ENCODE data around the gene LIFR.

The LIFR gene

GRCh38 chr5:38590838-38591522 lies 34.5 kb upstream of the LIFR start:
- H2AFZ ChIP-seq (ENCODE audit: low read depth, low read length): no peak overlapping the region
- no peak overlapping the region for H3K9ac ChIP-seq (ENCODE audit: low read depth, low read length)
- DNase-seq (no peak), ATAC-seq (ENCODE audit: insufficient read depth, low read depth) (no peak)
- H3K36me3 ChIP-seq (ENCODE audit: insufficient read depth, low read length): no peaks in the 10 kb centered on the region
- H3K27me3 ChIP-seq (ENCODE audit: insufficient read depth, low read length, poor library complexity): peaks cover 12% of the 10 kb centered on the region
- H4K20me1 ChIP-seq (ENCODE audit: insufficient read depth, low read length): no peaks in the 10 kb centered on the region
- TF ChIP-seq, protein P1, sequence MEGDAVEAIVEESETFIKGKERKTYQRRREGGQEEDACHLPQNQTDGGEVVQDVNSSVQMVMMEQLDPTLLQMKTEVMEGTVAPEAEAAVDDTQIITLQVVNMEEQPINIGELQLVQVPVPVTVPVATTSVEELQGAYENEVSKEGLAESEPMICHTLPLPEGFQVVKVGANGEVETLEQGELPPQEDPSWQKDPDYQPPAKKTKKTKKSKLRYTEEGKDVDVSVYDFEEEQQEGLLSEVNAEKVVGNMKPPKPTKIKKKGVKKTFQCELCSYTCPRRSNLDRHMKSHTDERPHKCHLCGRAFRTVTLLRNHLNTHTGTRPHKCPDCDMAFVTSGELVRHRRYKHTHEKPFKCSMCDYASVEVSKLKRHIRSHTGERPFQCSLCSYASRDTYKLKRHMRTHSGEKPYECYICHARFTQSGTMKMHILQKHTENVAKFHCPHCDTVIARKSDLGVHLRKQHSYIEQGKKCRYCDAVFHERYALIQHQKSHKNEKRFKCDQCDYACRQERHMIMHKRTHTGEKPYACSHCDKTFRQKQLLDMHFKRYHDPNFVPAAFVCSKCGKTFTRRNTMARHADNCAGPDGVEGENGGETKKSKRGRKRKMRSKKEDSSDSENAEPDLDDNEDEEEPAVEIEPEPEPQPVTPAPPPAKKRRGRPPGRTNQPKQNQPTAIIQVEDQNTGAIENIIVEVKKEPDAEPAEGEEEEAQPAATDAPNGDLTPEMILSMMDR (IDR thresholded peaks at IDR 0.05; ENCODE audit: borderline replicate concordance, extremely low read depth, low read length, poor library complexity, severe bottlenecking): no peak
- no peak for TF ChIP-seq EZH2 (IDR thresholded peaks at IDR 0.05; ENCODE audit: borderline replicate concordance, low read depth, low read length, severe bottlenecking)
- H3K9me3 ChIP-seq (ENCODE audit: insufficient read depth, low read length, severe bottlenecking): no peaks in the 10 kb centered on the region
- H3K4me2 ChIP-seq (ENCODE audit: insufficient read depth, low read length): no peak overlapping the region
- no peak overlapping the region for H3K4me3 ChIP-seq (ENCODE audit: low read depth in 1 of 2, low read length in 2 of 2)
- no peaks in the 10 kb centered on the region for H3K79me2 ChIP-seq (ENCODE audit: insufficient read depth, low read length)
- H3K4me1 ChIP-seq (ENCODE audit: insufficient read depth, low read length): no peaks in the 10 kb centered on the region
- no peak overlapping the region for H3K27ac ChIP-seq (ENCODE audit: low read length)

- Histone ChIP-seq H3K36me3 (ENCODE audit: insufficient read depth, low read length) (no peaks in the 10 kb centered on the region), H3K9me3 (ENCODE audit: insufficient read depth, low read length, severe bottlenecking) (no peaks in the 10 kb centered on the region), H3K27ac (ENCODE audit: low read length) (no peak overlapping the region), H3K4me1 (ENCODE audit: insufficient read depth, low read length) (no peaks in the 10 kb centered on the region), H3K4me2 (ENCODE audit: insufficient read depth, low read length) (no peak overlapping the region), H2AFZ (ENCODE audit: low read depth, low read length) (no peak overlapping the region), H3K4me3 (ENCODE audit: low read depth in 1 of 2, low read length in 2 of 2) (no peak overlapping the region), H3K27me3 (ENCODE audit: insufficient read depth, low read length, poor library complexity) (peaks cover 11% of the 10 kb centered on the region), H3K9ac (ENCODE audit: low read depth, low read length) (no peak overlapping the region), H3K79me2 (ENCODE audit: insufficient read depth, low read length) (no peaks in the 10 kb centered on the region), H4K20me1 (ENCODE audit: insufficient read depth, low read length) (no peaks in the 10 kb centered on the region)
- DNase-seq (no peak), ATAC-seq (ENCODE audit: insufficient read depth, low read depth) (no peak)
- TF ChIP-seq, protein P1 (IDR thresholded peaks at IDR 0.05; ENCODE audit: borderline replicate concordance, extremely low read depth, low read length, poor library complexity, severe bottlenecking): no peak
- no peak for TF ChIP-seq EZH2 (IDR thresholded peaks at IDR 0.05; ENCODE audit: borderline replicate concordance, low read depth, low read length, severe bottlenecking)
Observed at GRCh38 chr5:38589629-38590028, 33.2 kb upstream of the LIFR start.

DNA sequence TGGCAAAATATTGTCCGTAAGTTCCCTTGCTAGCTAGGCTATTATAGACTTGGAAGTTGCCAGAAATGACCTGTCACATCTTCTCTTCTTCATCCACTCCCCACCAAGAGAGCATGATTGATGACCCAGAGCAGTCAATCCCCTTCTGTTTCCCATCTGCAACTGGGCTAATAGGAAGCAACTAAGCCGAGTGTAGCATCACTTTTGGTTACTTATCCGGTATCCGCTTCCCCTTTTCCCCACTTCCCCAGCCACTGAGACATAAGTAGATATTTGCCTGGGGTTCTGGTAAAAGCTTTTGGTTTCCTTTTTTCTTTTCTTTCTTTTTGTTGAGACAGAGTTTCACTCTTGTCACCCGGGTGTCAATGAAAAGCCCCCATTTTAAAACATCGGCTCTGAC lies 29.4 kb upstream of the LIFR start:
- no peak overlapping the region for H3K4me2 ChIP-seq (ENCODE audit: insufficient read depth, low read length)

More for the DNA sequence above, 29.4 kb upstream of the LIFR start:
- TF ChIP-seq, protein P1 (IDR thresholded peaks at IDR 0.05; ENCODE audit: borderline replicate concordance, extremely low read depth, low read length, poor library complexity, severe bottlenecking): no peak
- no peak for TF ChIP-seq EZH2 (IDR thresholded peaks at IDR 0.05; ENCODE audit: borderline replicate concordance, low read depth, low read length, severe bottlenecking)
- Histone ChIP-seq H3K4me1 (ENCODE audit: insufficient read depth, low read length) (no peaks in the 10 kb centered on the region), H4K20me1 (ENCODE audit: insufficient read depth, low read length) (no peaks in the 10 kb centered on the region), H3K9ac (ENCODE audit: low read depth, low read length) (no peak overlapping the region), H3K27me3 (ENCODE audit: insufficient read depth, low read length, poor library complexity) (peaks cover 15% of the 10 kb centered on the region), H3K36me3 (ENCODE audit: insufficient read depth, low read length) (no peaks in the 10 kb centered on the region), H2AFZ (ENCODE audit: low read depth, low read length) (no peak overlapping the region), H3K4me3 (ENCODE audit: low read depth in 1 of 2, low read length in 2 of 2) (no peak overlapping the region), H3K79me2 (ENCODE audit: insufficient read depth, low read length) (no peaks in the 10 kb centered on the region), H3K27ac (ENCODE audit: low read length) (no peak overlapping the region), H3K9me3 (ENCODE audit: insufficient read depth, low read length, severe bottlenecking) (no peaks in the 10 kb centered on the region)
- DNase-seq (no peak), ATAC-seq (ENCODE audit: insufficient read depth, low read depth) (no peak)

Data from DND-41 (cell line).